Activated CD8-positive, alpha-beta memory T cell treated with anti-CD3 and anti-CD28 coated beads for 24 hours (primary cell): ENCODE data around the gene CEP170.
"Not testable (repeated sequence)": the region's sequence is repeated elsewhere in the genome, so short reads cannot be mapped to it uniquely, and the experiment has no call there.

ENCODE experiments used
- DNase-seq: peaks from one replicate; pipeline ENCODE4 v3.0.0-alpha.2; 2020

Gene CEP170

DNA sequence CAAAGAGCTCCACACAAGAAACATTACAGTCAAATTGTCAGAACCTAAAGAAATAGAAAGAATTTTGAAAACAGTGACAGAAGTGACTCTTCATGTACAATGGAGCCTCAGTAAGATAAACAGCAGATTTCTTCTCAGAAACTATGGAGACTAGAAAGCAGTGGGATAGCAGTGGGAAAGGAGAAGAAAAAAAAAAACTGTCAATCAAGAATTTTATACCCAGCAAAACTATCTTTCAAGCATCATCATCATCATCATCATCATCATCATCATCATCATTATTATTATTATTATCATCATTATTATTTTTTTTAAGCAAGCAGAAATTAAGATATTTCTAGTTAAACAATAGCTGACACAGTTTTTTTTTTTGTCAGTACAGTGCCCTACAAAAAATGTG lies 24.2 kb downstream of the CEP170 start:
- DNase-seq, result no peak

- DNase-seq, result no peak
Observed at GRCh38 chr1:243229526-243229925, 25.6 kb downstream of the CEP170 start.

DNA sequence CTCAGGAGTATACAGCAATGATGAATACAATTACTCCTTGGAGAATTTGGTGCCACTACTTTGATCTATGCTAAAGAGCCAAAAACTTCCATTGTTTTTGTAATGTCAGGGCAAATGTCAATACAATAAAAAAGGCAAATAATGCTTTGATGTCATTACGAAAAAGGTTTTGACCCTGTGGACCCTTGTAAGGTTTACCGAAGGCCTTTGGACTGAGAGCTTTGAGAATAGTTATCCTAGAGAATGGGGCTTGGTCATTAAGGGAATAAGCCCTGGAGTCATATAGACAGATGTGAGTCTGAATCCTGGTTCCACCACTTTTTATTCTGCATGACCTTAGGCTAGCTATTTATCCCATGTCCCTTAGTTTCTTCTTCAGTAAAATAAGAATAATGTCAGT lies 27.5 kb downstream of the CEP170 start:
- DNase-seq, result no peak

DNA sequence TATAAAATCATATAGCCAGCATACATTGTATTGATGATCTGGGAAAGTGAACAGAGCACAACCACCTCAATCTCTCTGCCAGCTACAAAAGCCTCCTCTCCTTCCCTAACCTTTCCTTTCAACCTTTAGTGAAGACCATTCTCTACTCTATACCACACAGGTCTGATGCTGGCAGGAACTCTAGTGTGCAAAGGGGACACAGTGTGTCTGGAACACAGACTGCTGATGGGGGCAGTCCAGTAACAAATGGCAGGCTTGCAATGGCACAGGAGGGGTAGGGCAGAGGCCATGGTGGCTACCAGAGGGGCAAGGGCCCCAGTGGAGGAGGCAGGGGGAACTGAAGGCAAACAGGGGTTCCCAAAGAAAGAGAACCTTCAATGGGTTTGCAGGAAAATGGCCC lies 37.0 kb downstream of the CEP170 start:
- DNase-seq, result no peak

- DNase-seq, result no peak
Observed at GRCh38 chr1:243217349-243217748, 37.7 kb downstream of the CEP170 start.

DNA sequence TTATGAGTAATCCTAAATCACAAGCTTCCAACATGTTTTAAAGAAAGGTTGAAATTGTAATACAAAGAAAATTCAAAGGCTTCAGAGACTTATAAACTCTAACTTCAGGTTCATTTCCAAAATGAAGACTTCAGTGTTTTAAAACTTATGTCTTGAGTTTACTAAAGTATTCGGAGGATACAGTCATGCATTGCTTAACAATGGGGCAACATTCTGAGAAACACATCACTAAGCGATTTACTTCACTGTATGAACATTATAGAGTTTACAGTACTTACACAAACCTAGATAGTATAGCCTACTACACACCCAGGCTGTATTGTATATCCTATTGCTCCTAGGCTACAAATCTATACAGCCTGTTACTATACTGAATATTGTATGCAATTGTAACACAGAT lies 38.3 kb downstream of the CEP170 start:
- DNase-seq, result no peak

GRCh38 chr1:243215276-243215875 lies 39.7 kb downstream of the CEP170 start:
- not testable (repeated sequence) for DNase-seq

- DNase-seq, result no peak
Observed at GRCh38 chr1:243213045-243213787, 41.9 kb downstream of the CEP170 start.

DNA sequence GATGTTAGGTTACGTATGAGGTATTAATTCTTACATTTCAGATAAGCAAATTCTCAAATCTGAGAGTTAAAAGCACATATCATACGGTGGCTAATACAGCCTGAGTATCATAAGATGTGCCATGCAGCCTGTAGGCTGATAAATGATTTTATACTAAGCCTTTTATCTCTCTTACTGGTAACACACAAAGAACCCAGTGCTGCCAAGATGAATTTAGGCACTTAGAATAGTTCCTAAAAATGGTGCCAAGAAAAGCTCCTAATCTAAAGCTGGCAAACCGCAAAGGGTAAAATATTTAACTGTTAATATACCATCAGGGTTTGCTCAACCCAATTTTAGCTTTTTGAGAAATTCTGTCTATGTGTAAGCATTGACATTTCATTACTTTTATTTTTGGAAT lies 43.1 kb downstream of the CEP170 start:
- DNase-seq, result not testable (repeated sequence)

GRCh38 chr1:243205026-243205501 lies 50.0 kb downstream of the CEP170 start:
- DNase-seq, result not testable (repeated sequence)

DNA sequence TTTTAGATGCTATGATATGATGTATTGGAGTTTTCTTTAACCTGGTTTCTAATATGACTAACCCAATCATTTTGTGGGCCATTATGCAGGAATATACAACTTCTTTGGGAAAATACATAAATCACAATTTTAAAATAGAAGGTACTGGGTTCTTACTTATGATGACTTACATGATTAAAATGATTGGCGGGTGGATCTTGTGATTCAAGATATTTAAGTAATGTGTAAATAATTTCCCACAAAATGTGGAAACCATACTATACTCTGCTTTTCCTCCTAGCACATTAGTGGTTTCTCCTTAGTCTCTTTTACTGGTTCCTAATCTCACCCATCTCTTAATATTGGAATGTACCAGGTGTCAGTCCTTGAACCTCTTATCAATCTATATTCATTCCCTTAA lies 50.7 kb downstream of the CEP170 start:
- DNase-seq, result not testable (repeated sequence)

DNA sequence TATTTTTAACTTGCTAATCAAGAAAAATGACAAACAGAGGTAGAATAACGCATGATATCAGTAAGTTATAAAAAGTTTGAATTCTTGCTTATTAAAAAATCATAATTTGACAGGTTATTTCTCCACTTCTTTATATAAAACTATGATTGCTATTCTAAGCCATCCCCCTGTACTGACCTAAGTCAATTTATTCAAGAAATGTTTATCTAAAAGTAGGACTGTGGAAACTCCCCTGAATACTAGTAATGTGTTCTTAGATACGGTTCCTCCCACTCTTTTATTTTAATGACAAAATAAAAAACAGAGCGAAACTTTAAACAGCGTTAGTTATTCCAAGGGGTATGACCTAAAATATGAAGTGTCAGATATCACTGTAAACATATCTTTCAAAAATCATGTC lies 51.9 kb downstream of the CEP170 start:
- DNase-seq, result not testable (repeated sequence)

DNA sequence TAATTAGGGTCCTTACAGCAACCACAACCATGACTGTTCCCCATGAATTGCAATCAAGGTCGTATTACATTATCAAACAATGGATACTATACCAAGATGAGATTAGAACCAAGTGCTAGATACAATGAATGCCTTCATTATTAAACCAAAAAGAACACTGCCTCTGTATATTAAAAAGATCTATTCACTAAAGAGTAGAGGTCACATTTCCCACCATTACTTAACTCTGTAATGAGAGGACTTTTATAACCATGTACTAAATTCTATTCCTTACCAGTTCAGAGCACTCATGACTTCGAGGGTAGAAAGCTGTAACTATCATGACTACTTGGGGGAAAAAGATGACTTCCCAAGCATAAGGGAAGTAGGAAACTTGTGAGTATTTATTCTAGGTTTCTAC lies 53.8 kb downstream of the CEP170 start:
- not testable (repeated sequence) for DNase-seq

- DNase-seq, result not testable (repeated sequence)
Observed at GRCh38 chr1:243197524-243197923, 57.6 kb downstream of the CEP170 start.

DNA sequence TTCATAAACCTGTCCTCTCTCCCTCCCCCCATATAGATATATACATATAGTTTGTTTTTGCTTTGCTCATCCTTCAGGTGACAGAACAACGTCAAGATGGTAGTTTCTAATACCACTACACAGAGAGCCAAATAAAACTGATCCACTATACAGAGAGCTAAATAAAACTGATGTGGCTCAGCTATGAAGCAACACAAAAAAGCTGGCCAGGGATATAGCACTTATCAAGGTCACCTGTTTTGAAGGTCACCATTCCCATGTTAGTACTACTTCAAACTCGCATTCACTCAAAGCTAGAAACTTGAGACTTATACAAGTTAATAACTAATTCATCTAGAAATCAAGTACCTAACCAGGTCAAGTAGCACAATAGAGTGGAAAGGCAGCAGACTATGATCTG lies 61.8 kb downstream of the CEP170 start:
- not testable (repeated sequence) for DNase-seq

DNA sequence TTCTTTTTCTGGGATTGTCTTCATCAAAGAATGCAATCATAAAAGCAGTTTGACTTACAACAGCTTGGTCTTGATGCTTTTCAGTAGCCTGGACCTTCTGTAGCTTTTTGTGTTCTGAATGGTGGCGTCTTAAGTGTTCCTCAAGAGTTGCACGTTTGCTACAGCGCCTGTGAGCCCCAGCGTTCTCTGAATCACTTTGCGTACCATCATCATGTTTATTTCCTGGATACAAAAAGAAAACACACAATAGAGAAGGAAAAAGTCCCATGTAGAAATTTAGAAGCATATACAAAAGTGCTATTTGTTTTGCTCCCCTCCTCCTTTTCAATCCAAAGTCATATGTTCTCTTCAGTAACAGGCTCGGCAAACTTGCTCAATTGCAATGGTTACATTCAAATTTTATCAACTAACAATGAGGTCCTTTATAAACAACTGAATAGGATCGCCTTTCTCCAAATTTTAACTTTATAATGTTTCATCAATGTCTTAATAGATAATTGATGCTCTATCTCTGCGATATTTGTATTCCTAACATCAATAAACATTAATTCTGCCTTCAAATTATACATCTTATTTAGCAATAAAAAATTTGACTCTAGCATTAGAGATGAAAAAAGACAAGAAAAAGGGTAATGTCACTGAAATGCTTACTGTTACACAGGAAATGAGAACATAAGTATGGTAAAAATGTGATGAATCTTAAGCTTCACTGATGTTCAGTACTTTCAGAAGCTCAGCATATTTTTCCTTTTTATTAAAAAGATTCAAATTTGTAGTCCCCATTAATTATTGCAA lies 68.7 kb downstream of the CEP170 start:
- DNase-seq, result not testable (repeated sequence)

DNA sequence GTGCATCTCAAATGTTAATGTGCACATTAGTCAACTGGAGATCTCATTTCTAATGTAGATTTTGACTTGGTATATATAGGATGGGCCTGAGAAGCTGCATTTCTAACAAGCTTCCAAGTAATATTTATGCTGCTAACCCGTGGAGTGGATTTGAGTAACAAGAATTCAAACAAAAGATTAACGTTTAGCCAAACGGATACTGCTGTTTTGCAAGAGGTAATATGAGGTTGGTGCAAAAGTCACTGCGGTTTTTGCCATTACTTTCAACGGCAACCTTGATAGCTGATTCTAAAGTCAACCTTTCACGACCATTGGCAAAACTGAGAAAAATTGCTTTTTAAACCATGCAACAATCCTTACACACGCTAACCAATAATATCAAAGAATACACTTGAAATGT lies 70.3 kb downstream of the CEP170 start:
- DNase-seq, result not testable (repeated sequence)

DNA sequence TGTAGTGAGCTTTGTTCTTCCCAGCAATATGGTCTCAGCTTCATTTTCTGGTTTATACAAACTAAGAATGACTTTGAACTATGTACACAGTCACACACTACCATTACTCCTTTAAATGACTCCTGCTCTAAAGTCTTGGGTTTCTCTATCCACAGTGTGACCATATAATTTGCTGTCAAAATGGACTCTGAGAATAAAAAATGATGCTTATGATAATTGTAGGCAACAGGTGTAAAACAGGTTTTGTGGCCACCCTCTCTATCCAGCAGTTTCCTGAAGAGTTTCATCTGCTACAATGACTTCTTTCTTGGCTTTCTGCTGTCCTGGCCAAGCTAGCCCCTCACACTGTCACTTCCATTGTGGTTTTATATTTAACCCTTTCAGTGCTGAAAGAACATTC lies 71.4 kb downstream of the CEP170 start:
- not testable (repeated sequence) for DNase-seq

DNA sequence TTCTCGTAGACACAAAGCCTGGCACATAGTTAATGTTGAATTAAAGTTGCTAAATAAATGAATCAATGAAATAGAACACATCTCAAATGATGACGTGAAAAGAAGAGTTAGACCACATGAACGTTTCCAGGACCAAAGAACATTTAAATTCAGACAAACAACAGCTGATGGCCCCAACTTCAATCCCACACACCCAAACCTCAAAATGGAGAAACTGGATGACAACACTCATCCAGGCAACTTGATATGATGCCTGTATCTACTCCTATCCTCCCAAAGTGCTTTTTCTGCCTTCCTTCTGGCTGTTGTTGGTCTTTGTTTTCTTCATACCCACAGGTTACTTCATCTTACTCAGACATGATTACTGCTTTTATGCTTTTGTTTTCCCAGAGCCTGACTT lies 71.9 kb downstream of the CEP170 start:
- not testable (repeated sequence) for DNase-seq

DNA sequence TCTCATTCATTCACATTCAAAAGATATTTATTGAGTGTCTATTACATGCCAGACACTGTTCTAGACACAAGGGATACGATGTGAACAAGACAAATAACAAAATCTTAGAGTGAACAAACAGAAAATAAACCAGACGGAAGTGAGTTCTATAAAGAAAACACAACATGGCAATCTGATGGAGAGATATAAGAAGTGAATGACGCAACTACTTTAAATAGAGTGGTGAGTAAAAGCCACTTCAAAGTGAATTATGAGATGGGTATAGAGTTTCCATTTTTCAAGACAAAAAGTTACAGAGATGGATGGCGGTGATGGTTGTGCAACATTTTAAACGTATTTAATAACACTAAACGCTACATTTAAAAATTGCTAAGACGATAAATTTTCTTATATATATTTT lies 75.4 kb downstream of the CEP170 start:
- no peak for DNase-seq

DNA sequence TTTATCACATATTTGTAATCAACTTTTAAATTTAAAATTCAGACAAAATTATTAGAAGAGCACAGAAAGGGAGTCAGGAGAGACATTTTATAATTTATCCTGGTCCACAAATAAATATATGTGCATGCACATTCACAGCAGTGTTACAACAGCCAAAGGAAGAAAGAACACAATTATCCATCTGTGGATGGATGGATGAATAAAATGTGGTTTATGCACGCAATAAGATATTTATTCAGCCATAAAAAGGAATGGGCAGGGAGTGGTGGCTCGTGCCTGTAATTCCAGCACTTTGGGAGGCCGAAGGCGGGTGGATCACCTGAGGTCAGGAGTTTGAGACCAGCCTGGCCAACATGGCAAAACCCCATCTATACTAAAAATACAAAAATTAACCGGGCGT lies 77.3 kb downstream of the CEP170 start:
- not testable (repeated sequence) for DNase-seq

- DNase-seq, result not testable (repeated sequence)
Observed at GRCh38 chr1:243173758-243174369, 81.2 kb downstream of the CEP170 start.

DNA sequence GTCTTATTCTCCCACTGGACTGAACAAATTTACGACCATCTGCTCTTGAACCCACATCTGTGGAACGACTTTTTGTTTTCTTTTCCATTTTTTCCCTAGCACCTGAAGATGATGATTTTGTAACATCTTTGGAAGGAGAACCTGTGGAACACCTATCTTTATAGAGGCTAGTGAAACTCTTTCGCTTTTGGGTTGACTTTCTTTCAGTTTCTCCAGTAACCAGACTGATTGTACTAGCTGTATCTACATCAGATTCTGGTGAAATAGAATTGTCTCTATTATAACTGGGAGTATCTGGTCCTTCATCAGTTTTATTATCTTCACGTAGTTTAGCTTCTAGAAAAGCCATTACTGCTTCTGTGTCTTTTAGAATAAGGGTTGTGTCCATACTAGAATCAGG lies 90.2 kb downstream of the CEP170 start:
- not testable (repeated sequence) for DNase-seq
